Liver (tissue), 3 donors: ENCODE measurements around the gene NTM.

Source experiments
- ATF3 ChIP-seq: IDR thresholded peaks from 2 replicates; pipeline ENCODE4 v1.6.1; 2016; ENCODE audit warnings: antibody characterized with exemption
- CTCF ChIP-seq: fragments of 150-350 bp; IDR thresholded peaks from 2 replicates; pipeline ENCODE4 v1.5.1; 2017; ENCODE audit warnings: improper control_type of control experiment, low read depth, low read length; ENCODE audit not compliant: missing input control
- SP1 ChIP-seq: IDR thresholded peaks from 2 replicates; pipeline ENCODE4 v1.6.1; 2018; ENCODE audit warnings: antibody characterized with exemption, mild to moderate bottlenecking
- TAF1 ChIP-seq: conservative IDR thresholded peaks from 2 replicates; pipeline ENCODE4 v1.6.1; 2016; ENCODE audit warnings: antibody characterized with exemption, mild to moderate bottlenecking
- YY1 ChIP-seq: IDR thresholded peaks from 2 replicates; pipeline ENCODE4 v1.6.1; 2016; ENCODE audit warnings: antibody characterized with exemption, mild to moderate bottlenecking
- donor health status: healthy.
- donor health status: healthy.

- TF ChIP-seq CTCF (no peak), YY1 (no peak), TAF1 (no peak), SP1 (no peak), ATF3 (no peak)
These were observed 546.2 kb downstream of the NTM start for GRCh38 chr11:131916638-131917037.
